ENCODE data around the gene PROC.

GRCh38 chr2:127400897-127401756, 17.1 kb upstream of the PROC start:
- no peak for TF ChIP-seq HMG20B (CRISPR knock-in tag; IDR thresholded peaks at IDR 0.05)
- TF ChIP-seq CTCF (IDR thresholded peaks at IDR 0.05 in 2 of 3, conservative IDR thresholded peaks at IDR 0.05 in 1 of 3; ENCODE audit: insufficient read depth in 2 of 3, low read depth in 1 of 3, low read length in 3 of 3): no peak
- no peak for TF ChIP-seq FOXJ3 (CRISPR knock-in tag; IDR thresholded peaks at IDR 0.05)
- TF ChIP-seq NFIC (IDR thresholded peaks at IDR 0.05): peak; percentile 17; the same call in 1 of the 2 replicates
- no peak for TF ChIP-seq POLR2A (conservative IDR thresholded peaks at IDR 0.05)
- no peak for TF ChIP-seq ZBTB17 (CRISPR knock-in tag; IDR thresholded peaks at IDR 0.05)
